HepG2 (cell line): Measurements from ENCODE around the gene RAB29. TPM values are rescaled to one million over a fixed set of nuclear protein-coding genes. Genes with fewer than 3 reads are reported as not detected.

Source experiments
- ARNT ChIP-seq: fragments of 450-650 bp; IDR thresholded peaks from 2 replicates; pipeline ENCODE4 v1.6.1; 2017
- HDAC2 ChIP-seq: sonication (generic); formaldehyde crosslinking; IDR thresholded peaks from 2 replicates; pipeline ENCODE4 v1.4.0; 2020; ENCODE audit warnings: missing genetic modification reagents
- KAT7 ChIP-seq: IDR thresholded peaks from 2 replicates; pipeline ENCODE4 v1.6.1; 2018; ENCODE audit warnings: borderline replicate concordance, missing compliant biosample characterization
- KMT2B ChIP-seq: IDR thresholded peaks from 2 replicates; pipeline ENCODE4 v1.6.1; 2016; ENCODE audit warnings: missing genetic modification reagents, missing compliant biosample characterization
- MAFG ChIP-seq: sonication (generic); formaldehyde crosslinking; IDR thresholded peaks from 2 replicates; pipeline ENCODE4 v1.5.1; 2020; ENCODE audit warnings: mild to moderate bottlenecking, missing genetic modification reagents
- MIER2 ChIP-seq: IDR thresholded peaks from 2 replicates; pipeline ENCODE4 v1.6.1; 2016; ENCODE audit warnings: missing biosample characterization, missing genetic modification reagents
- NONO ChIP-seq, 2 experiments: fragments of 450-650 bp in 1 of 2; sonication (generic) in 1 of 2; formaldehyde crosslinking in 1 of 2; IDR thresholded peaks in 1 of 2; conservative IDR thresholded peaks in 1 of 2; 2 replicates each; pipeline versions ENCODE4 v1.6.1 to v1.8.0; 2017 to 2022; ENCODE audit warnings: mild to moderate bottlenecking in 1 of 2, missing genetic modification reagents in 1 of 2, moderate library complexity in 1 of 2
- ZBTB8A ChIP-seq: sonication (generic); formaldehyde crosslinking; IDR thresholded peaks from 2 replicates; pipeline ENCODE4 v1.4.0; 2020; ENCODE audit warnings: mild to moderate bottlenecking, low read depth, missing genetic modification reagents, borderline replicate concordance
- ZFY ChIP-seq: sonication (generic); formaldehyde crosslinking; IDR thresholded peaks from 2 replicates; pipeline ENCODE4 v1.4.0; 2020; ENCODE audit warnings: missing genetic modification reagents
- ZNF337 ChIP-seq: sonication (generic); formaldehyde crosslinking; IDR thresholded peaks from 2 replicates; pipeline ENCODE4 v1.5.1; 2020; ENCODE audit warnings: missing genetic modification reagents, low read depth, mild to moderate bottlenecking, borderline replicate concordance
- ZNF33A ChIP-seq: sonication (generic); formaldehyde crosslinking; IDR thresholded peaks from 2 replicates; pipeline ENCODE4 v1.5.1; 2020; ENCODE audit warnings: missing genetic modification reagents, mild to moderate bottlenecking, moderate library complexity, borderline replicate concordance
- ZNF431 ChIP-seq: sonication (generic); formaldehyde crosslinking; IDR thresholded peaks from 2 replicates; pipeline ENCODE4 v1.9.0; 2022; ENCODE audit warnings: missing genetic modification reagents, low read depth, mild to moderate bottlenecking, borderline replicate concordance
- ZNF724P ChIP-seq: sonication (generic); formaldehyde crosslinking; IDR thresholded peaks from 2 replicates; pipeline ENCODE4 v1.8.0; 2022; ENCODE audit warnings: missing genetic modification reagents, borderline replicate concordance
- polyA plus RNA-seq, 8 experiments: library from polyadenylated mRNA; depleted of rRNA in 3 of 8; stranded (reverse) in 7 of 8; unstranded in 1 of 8; fragments of >200 nt; fragmentation: Illumina TruSeq in 4 of 8; extraction: Trizol in 4 of 8; gene quantifications; 2 replicates each; pipeline versions ENCODE4 v1.2.1 to v1.2.3, GENCODE V29; 2011 to 2016; ENCODE audit warnings: low read depth in 4 of 8, missing spikeins in 1 of 8, mixed read lengths in 1 of 8; ENCODE audit not compliant: insufficient read depth in 1 of 8
- total RNA-seq, 5 experiments: library from RNA; depleted of rRNA; stranded (reverse); fragments of >200 nt; fragmentation: Illumina TruSeq; extraction: Trizol; gene quantifications; 2 replicates each; pipeline ENCODE4 v1.2.3, GENCODE V29; 2016; ENCODE audit warnings: low read depth in 1 of 5
- TF ChIP-seq, protein P1 (sequence below): sonication (generic); formaldehyde crosslinking; conservative IDR thresholded peaks from 2 replicates; pipeline ENCODE4 v1.4.0; 2020; ENCODE audit warnings: mild to moderate bottlenecking, missing genetic modification reagents, moderate library complexity
- TF ChIP-seq, protein P2 (sequence below): conservative IDR thresholded peaks from 2 replicates; pipeline ENCODE4 v1.6.1; 2018; ENCODE audit warnings: missing genetic modification reagents
- TF ChIP-seq, protein P3 (sequence below): sonication (generic); formaldehyde crosslinking; IDR thresholded peaks from 2 replicates; pipeline ENCODE4 v1.5.1; 2020; ENCODE audit warnings: missing genetic modification reagents, mild to moderate bottlenecking, borderline replicate concordance
- TF ChIP-seq, protein P4 (sequence below): sonication (generic); formaldehyde crosslinking; IDR thresholded peaks from 2 replicates; pipeline ENCODE4 v1.5.1; 2020; ENCODE audit warnings: mild to moderate bottlenecking, missing genetic modification reagents, moderate library complexity
- TF ChIP-seq, protein P5 (sequence below): sonication (generic); formaldehyde crosslinking; IDR thresholded peaks from 2 replicates; pipeline ENCODE4 v1.5.1; 2020; ENCODE audit warnings: missing genetic modification reagents, mild to moderate bottlenecking, borderline replicate concordance

The RAB29 gene
- total and polyA plus RNA-seq, 2 of the 13 experiments (the other 11 are each of a cell fraction or from before 2014, with no cell fraction given) = 8.7 to 10.1 TPM

DNA sequence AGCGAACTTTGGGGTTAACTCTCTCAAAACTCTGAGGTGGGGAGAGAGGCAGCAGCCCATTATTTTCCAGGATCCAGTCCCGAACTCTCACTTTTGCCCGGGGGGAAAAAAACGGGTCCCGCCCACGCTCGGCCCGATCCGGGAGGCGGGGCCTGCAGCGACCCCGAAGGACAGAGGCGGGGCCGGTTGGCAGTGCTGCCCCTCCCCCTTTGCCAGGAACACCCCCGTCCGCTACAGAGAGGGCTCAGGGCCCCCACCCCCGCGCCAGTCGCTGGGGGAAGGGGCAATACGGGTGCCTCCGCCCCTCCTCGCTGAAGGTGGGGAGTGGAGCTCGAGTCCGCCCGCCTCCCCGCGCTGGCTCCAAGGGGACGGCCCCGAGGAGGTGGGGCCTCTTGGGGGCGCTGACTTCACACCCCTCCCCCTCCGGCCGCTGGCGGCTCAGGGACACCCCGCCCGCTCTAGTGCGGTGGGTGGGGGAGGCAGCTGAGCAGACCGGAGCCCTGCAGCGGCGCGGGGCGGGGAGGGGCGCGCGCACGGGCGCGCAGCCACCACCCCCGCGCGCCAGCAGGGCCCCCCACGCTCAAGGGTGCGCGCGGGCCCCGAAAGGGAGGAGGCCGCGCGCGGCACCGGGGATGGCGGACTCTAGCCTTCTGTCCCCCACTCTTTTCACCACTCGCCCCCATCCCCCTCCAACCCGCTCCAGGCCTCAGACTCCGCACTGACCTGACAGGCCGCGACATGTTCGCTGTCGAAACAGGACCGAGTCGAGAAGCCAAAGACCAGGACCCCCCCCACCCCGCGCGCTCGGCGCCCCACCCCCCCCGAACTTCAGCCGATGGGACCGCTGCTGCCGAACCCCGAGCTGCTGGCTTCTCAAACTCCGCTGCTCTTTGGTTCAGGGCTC lies 25.8 kb downstream of the RAB29 start (continued):
- TF ChIP-seq ZNF431 (CRISPR knock-in tag) = peak; percentile 19; the same call in 1 of the 2 replicates
- TF ChIP-seq, protein P1, sequence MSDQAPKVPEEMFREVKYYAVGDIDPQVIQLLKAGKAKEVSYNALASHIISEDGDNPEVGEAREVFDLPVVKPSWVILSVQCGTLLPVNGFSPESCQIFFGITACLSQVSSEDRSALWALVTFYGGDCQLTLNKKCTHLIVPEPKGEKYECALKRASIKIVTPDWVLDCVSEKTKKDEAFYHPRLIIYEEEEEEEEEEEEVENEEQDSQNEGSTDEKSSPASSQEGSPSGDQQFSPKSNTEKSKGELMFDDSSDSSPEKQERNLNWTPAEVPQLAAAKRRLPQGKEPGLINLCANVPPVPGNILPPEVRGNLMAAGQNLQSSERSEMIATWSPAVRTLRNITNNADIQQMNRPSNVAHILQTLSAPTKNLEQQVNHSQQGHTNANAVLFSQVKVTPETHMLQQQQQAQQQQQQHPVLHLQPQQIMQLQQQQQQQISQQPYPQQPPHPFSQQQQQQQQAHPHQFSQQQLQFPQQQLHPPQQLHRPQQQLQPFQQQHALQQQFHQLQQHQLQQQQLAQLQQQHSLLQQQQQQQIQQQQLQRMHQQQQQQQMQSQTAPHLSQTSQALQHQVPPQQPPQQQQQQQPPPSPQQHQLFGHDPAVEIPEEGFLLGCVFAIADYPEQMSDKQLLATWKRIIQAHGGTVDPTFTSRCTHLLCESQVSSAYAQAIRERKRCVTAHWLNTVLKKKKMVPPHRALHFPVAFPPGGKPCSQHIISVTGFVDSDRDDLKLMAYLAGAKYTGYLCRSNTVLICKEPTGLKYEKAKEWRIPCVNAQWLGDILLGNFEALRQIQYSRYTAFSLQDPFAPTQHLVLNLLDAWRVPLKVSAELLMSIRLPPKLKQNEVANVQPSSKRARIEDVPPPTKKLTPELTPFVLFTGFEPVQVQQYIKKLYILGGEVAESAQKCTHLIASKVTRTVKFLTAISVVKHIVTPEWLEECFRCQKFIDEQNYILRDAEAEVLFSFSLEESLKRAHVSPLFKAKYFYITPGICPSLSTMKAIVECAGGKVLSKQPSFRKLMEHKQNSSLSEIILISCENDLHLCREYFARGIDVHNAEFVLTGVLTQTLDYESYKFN (CRISPR knock-in tag) = peak; percentile 90
- TF ChIP-seq, protein P2, sequence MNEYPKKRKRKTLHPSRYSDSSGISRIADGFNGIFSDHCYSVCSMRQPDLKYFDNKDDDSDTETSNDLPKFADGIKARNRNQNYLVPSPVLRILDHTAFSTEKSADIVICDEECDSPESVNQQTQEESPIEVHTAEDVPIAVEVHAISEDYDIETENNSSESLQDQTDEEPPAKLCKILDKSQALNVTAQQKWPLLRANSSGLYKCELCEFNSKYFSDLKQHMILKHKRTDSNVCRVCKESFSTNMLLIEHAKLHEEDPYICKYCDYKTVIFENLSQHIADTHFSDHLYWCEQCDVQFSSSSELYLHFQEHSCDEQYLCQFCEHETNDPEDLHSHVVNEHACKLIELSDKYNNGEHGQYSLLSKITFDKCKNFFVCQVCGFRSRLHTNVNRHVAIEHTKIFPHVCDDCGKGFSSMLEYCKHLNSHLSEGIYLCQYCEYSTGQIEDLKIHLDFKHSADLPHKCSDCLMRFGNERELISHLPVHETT (CRISPR knock-in tag) = peak; percentile 83
- no peak for TF ChIP-seq ZBTB8A (CRISPR knock-in tag)
- TF ChIP-seq HDAC2 = peak; percentile 63
- no peak for TF ChIP-seq ZNF337 (CRISPR knock-in tag)
- TF ChIP-seq ZNF724P (CRISPR knock-in tag) = 0 out of 2 replicates have a peak, but pooled peaks have one; percentile 22
- TF ChIP-seq KMT2B (CRISPR knock-in tag) = peak; percentile 56
- TF ChIP-seq KAT7 (CRISPR knock-in tag) = no peak
- no peak for TF ChIP-seq ARNT
- TF ChIP-seq, protein P3, sequence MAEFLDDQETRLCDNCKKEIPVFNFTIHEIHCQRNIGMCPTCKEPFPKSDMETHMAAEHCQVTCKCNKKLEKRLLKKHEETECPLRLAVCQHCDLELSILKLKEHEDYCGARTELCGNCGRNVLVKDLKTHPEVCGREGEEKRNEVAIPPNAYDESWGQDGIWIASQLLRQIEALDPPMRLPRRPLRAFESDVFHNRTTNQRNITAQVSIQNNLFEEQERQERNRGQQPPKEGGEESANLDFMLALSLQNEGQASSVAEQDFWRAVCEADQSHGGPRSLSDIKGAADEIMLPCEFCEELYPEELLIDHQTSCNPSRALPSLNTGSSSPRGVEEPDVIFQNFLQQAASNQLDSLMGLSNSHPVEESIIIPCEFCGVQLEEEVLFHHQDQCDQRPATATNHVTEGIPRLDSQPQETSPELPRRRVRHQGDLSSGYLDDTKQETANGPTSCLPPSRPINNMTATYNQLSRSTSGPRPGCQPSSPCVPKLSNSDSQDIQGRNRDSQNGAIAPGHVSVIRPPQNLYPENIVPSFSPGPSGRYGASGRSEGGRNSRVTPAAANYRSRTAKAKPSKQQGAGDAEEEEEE (CRISPR knock-in tag) = no peak
- TF ChIP-seq MAFG = no peak
- no peak for TF ChIP-seq NONO (IDR thresholded peaks at IDR 0.05)
- TF ChIP-seq NONO (CRISPR knock-in tag; conservative IDR thresholded peaks at IDR 0.05) = peak; percentile 90
- TF ChIP-seq, protein P4, sequence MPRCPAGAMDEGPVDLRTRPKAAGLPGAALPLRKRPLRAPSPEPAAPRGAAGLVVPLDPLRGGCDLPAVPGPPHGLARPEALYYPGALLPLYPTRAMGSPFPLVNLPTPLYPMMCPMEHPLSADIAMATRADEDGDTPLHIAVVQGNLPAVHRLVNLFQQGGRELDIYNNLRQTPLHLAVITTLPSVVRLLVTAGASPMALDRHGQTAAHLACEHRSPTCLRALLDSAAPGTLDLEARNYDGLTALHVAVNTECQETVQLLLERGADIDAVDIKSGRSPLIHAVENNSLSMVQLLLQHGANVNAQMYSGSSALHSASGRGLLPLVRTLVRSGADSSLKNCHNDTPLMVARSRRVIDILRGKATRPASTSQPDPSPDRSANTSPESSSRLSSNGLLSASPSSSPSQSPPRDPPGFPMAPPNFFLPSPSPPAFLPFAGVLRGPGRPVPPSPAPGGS (CRISPR knock-in tag) = peak; percentile 79; the same call in 1 of the 2 replicates
- peak; percentile 62 for TF ChIP-seq ZFY (CRISPR knock-in tag)
- 0 out of 2 replicates have a peak, but pooled peaks have one; percentile 72 for TF ChIP-seq ZNF33A (CRISPR knock-in tag)
- TF ChIP-seq MIER2 (CRISPR knock-in tag) = peak; percentile 65
- TF ChIP-seq, protein P5, sequence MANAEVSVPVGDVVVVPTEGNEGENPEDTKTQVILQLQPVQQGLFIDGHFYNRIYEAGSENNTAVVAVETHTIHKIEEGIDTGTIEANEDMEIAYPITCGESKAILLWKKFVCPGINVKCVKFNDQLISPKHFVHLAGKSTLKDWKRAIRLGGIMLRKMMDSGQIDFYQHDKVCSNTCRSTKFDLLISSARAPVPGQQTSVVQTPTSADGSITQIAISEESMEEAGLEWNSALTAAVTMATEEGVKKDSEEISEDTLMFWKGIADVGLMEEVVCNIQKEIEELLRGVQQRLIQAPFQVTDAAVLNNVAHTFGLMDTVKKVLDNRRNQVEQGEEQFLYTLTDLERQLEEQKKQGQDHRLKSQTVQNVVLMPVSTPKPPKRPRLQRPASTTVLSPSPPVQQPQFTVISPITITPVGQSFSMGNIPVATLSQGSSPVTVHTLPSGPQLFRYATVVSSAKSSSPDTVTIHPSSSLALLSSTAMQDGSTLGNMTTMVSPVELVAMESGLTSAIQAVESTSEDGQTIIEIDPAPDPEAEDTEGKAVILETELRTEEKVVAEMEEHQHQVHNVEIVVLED (CRISPR knock-in tag) = no peak
